GM12878 (cell line): ENCODE measurements around the gene SLAMF1. TPM values are rescaled to one million over a fixed set of nuclear protein-coding genes. Genes with fewer than 3 reads are reported as not detected.

Experiments used
- ATAC-seq: fragments of 200-7000 bp; cut with Tn5 transposase; 3 replicates; pipeline ENCODE4 v1.9.1; 2020; ENCODE audit warnings: mild to moderate bottlenecking, moderate library complexity
- BruUV-seq: library from RNA; stranded (reverse); fragments of 400-500 nt; replicated peaks from 2 replicates; lab custom pipeline; 2021; lab: Mats Ljungman, UMichigan
- CTCF ChIA-PET: fragments of 300-600 bp; sonication (Branson Sonifier 250); formaldehyde crosslinking; extraction: SDS; loops from one replicate; lab custom pipeline; 2021; ENCODE audit warnings: inconsistent platforms; lab: Yijun Ruan, JAX
- POLR2A ChIA-PET: fragments of 350-600 bp; formaldehyde crosslinking; extraction: SDS; loops from one replicate; lab custom pipeline; 2021; ENCODE audit warnings: inconsistent platforms; lab: Charles Lee
- RAD21 ChIA-PET: fragments of 300-600 bp; sonication (Branson Sonifier 250); formaldehyde crosslinking; loops from one replicate; lab custom pipeline; 2023; ENCODE audit warnings: antibody characterized with exemption; ENCODE audit not compliant: unreplicated experiment; lab: Charles Lee
- SMC1A ChIA-PET: fragments of 300-600 bp; sonication (Branson Sonifier 250); formaldehyde crosslinking; loops from one replicate; lab custom pipeline; 2023; ENCODE audit not compliant: unreplicated experiment, uncharacterized antibody; lab: Charles Lee
- DNase-seq: peaks from one replicate; pipeline ENCODE4 v3.0.0-alpha.2; 2011; ENCODE audit warnings: low read depth, low spot score
- FAIRE-seq: peaks from 3 replicates; lab custom pipeline; 2011; peaks lifted over from hg19 to GRCh38; lab: Jason Lieb, UNC
- H2AFZ ChIP-seq: 2 replicates; pipeline ENCODE4 v1.6.0; 2011; ENCODE audit warnings: low read depth, low read length, control low read depth; ENCODE audit not compliant: control insufficient read depth
- H3K27ac ChIP-seq: 2 replicates; pipeline ENCODE4 v1.5.1; 2011; ENCODE audit warnings: control low read depth; ENCODE audit not compliant: control insufficient read depth, insufficient read depth
- H3K27me3 ChIP-seq, 2 experiments: replicated peaks in 1 of 2; 2 replicates each; pipeline versions ENCODE4 v1.6.0 to v1.6.1; 2011; ENCODE audit warnings: low read length in 1 of 2; ENCODE audit not compliant: control insufficient read depth in 2 of 2, insufficient read depth in 2 of 2
- H3K36me3 ChIP-seq, 2 experiments: 2 replicates each; pipeline ENCODE4 v1.5.1; 2011; ENCODE audit warnings: low read length in 1 of 2; ENCODE audit not compliant: control insufficient read depth in 2 of 2, insufficient read depth in 2 of 2
- H3K4me1 ChIP-seq: 2 replicates; pipeline ENCODE4 v1.6.1; 2011; ENCODE audit warnings: mild to moderate bottlenecking, low read length, moderate library complexity, mixed read lengths; ENCODE audit not compliant: control insufficient read depth, insufficient read depth
- H3K4me2 ChIP-seq: 2 replicates; pipeline ENCODE4 v1.6.0; 2011; ENCODE audit warnings: control low read depth; ENCODE audit not compliant: control insufficient read depth, insufficient read depth
- H3K4me3 ChIP-seq: fragments of 200-600 bp; sonication (generic); 2 replicates; pipeline ENCODE4 v1.5.1; 2016
- H3K79me2 ChIP-seq: 2 replicates; pipeline ENCODE4 v1.6.0; 2011; ENCODE audit warnings: low read length; ENCODE audit not compliant: control insufficient read depth, insufficient read depth
- H3K9ac ChIP-seq: 2 replicates; pipeline ENCODE4 v1.8.0; 2011; ENCODE audit warnings: low read length, control low read depth, mixed read lengths; ENCODE audit not compliant: control insufficient read depth, insufficient read depth
- H3K9me3 ChIP-seq: replicated peaks from 3 replicates; pipeline ENCODE4 v1.5.1; 2011; ENCODE audit warnings: mild to moderate bottlenecking, low read length; ENCODE audit not compliant: control insufficient read depth, insufficient read depth
- H4K20me1 ChIP-seq: 2 replicates; pipeline ENCODE4 v1.6.0; 2011; ENCODE audit not compliant: control insufficient read depth, insufficient read depth
- BHLHE40 ChIP-seq, 2 experiments: fragments of 450-650 bp in 1 of 2; IDR thresholded peaks; 2 replicates each; pipeline ENCODE4 v1.6.1; 2011 to 2017; ENCODE audit warnings: low read depth in 2 of 2, borderline replicate concordance in 1 of 2, improper control_type of control experiment in 1 of 2, low read length in 1 of 2, mild to moderate bottlenecking in 1 of 2
- CHD4 ChIP-seq: fragments of 200-600 bp; sonication (generic); IDR thresholded peaks from 2 replicates; pipeline ENCODE4 v1.6.1; 2016; ENCODE audit warnings: mild to moderate bottlenecking
- CREB1 ChIP-seq: IDR thresholded peaks from 2 replicates; pipeline ENCODE4 v1.6.1; 2012; ENCODE audit warnings: low read depth, mild to moderate bottlenecking, inconsistent platforms
- CTCF ChIP-seq, 3 experiments: IDR thresholded peaks in 2 of 3; conservative IDR thresholded peaks in 1 of 3; 2 replicates each; pipeline ENCODE4 v1.5.1; 2011; ENCODE audit warnings: low read depth in 3 of 3, low read length in 3 of 3, mild to moderate bottlenecking in 3 of 3, control low read depth in 2 of 3, moderate library complexity in 2 of 3, inconsistent platforms in 1 of 3, mixed read lengths in 1 of 3; ENCODE audit not compliant: control insufficient read depth in 2 of 3, insufficient read depth in 1 of 3; ENCODE audit errors: extremely low read depth in 1 of 3
- DPF2 ChIP-seq: fragments of 450-650 bp; IDR thresholded peaks from 2 replicates; pipeline ENCODE4 v1.6.1; 2017; ENCODE audit warnings: mild to moderate bottlenecking
- ELK1 ChIP-seq: IDR thresholded peaks from 2 replicates; pipeline ENCODE4 v1.6.1; 2012; ENCODE audit warnings: low read depth, low read length, improper control_type of control experiment
- EZH2 ChIP-seq: IDR thresholded peaks from 2 replicates; pipeline ENCODE4 v1.6.1; 2012; ENCODE audit warnings: low read depth, mild to moderate bottlenecking, control low read depth, inconsistent platforms, low read length, borderline replicate concordance; ENCODE audit not compliant: control insufficient read depth
- JUNB ChIP-seq: IDR thresholded peaks from 2 replicates; pipeline ENCODE4 v1.6.1; 2016; ENCODE audit warnings: antibody characterized with exemption, mild to moderate bottlenecking
- MTA3 ChIP-seq: IDR thresholded peaks from 2 replicates; pipeline ENCODE4 v1.6.1; 2012; ENCODE audit warnings: low read length, inconsistent platforms, borderline replicate concordance
- NFIC ChIP-seq: IDR thresholded peaks from 2 replicates; pipeline ENCODE4 v1.6.1; 2012; ENCODE audit warnings: low read depth, mild to moderate bottlenecking, inconsistent platforms, low read length, moderate library complexity
- POLR2AphosphoS5 ChIP-seq: IDR thresholded peaks from 2 replicates; pipeline ENCODE4 v1.6.1; 2011; ENCODE audit warnings: mild to moderate bottlenecking, low read length, inconsistent platforms
- REST ChIP-seq: IDR thresholded peaks from 2 replicates; pipeline ENCODE4 v1.6.1; 2012; ENCODE audit warnings: mild to moderate bottlenecking, low read depth, low read length
- SPI1 ChIP-seq: IDR thresholded peaks from 2 replicates; pipeline ENCODE4 v1.6.1; 2011; ENCODE audit warnings: low read depth, mild to moderate bottlenecking, low read length, moderate library complexity, borderline replicate concordance; ENCODE audit not compliant: insufficient read depth
- SREBF2 ChIP-seq: IDR thresholded peaks from 2 replicates; pipeline ENCODE4 v1.6.1; 2012; ENCODE audit warnings: mild to moderate bottlenecking, low read length
- USF2 ChIP-seq: IDR thresholded peaks from 2 replicates; pipeline ENCODE4 v1.6.1; 2011; ENCODE audit warnings: low read depth, low read length, improper control_type of control experiment, borderline replicate concordance
- ZNF384 ChIP-seq: IDR thresholded peaks from 2 replicates; pipeline ENCODE4 v1.6.1; 2012; ENCODE audit warnings: low read depth, mild to moderate bottlenecking, low read length, improper control_type of control experiment, borderline replicate concordance
- WGBS: methylation state at CpG from one replicate; pipeline ENCODE4 v1.1.6; 2016; ENCODE audit warnings: low lambda C conversion rate; ENCODE audit not compliant: insufficient replicate concordance, insufficient coverage; ENCODE audit errors: missing lambda C conversion rate; 5-methylcytosine and 5-hydroxymethylcytosine counted together
- in situ Hi-C: fragments of 300-500 bp; cut with MboI; formaldehyde crosslinking; loops from 9 replicates; pipeline ENCODE4 v1.14.3; 2018; ENCODE audit warnings: mixed read lengths
- intact Hi-C: fragments of 100-400 bp; cut with micrococcal nuclease; formaldehyde crosslinking; loops from one replicate; pipeline ENCODE4 v1.14.2; 2022; ENCODE audit not compliant: unreplicated experiment
- polyA plus RNA-seq, 11 experiments: library from polyadenylated mRNA; depleted of rRNA in 4 of 11; unstranded in 6 of 11; stranded (reverse) in 5 of 11; fragments of >200 nt; fragmentation: Nextera tagmentation in 4 of 11; fragmentation: Illumina TruSeq in 1 of 11; extraction: Ambion mirVana in 4 of 11; extraction: Trizol in 1 of 11; gene quantifications; 1 replicate in 1 of 11; 2 replicates in 10 of 11; pipeline versions ENCODE4 v1.2.1 to v1.2.3, GENCODE V29; 2011 to 2016; ENCODE audit warnings: inconsistent platforms in 2 of 11, missing spikeins in 2 of 11, low read depth in 1 of 11
- total RNA-seq, 4 experiments: library from RNA; depleted of rRNA in 3 of 4; stranded (reverse); fragments of >200 nt in 3 of 4; fragmentation: Illumina TruSeq in 1 of 4; extraction: Trizol in 1 of 4; gene quantifications; 2 replicates each; pipeline versions ENCODE4 v1.2.1 to v1.2.3, GENCODE V29; 2013 to 2021

The SLAMF1 gene
- total and polyA plus RNA-seq, 10 of the 15 experiments (the other 5 are each of a cell fraction or from before 2014, with no cell fraction given): 87.3 to 260 (median 131) TPM

- Histone ChIP-seq H3K9ac (no peak overlapping the region), H3K4me3 (no peak overlapping the region), H3K36me3 (peaks cover 27 to 45% of the 10 kb centered on the region in 2 experiments), H3K4me1 (peaks cover 54% of the 10 kb centered on the region), H3K79me2 (peaks cover 59% of the 10 kb centered on the region), H3K9me3 (no peaks in the 10 kb centered on the region), H3K27me3 (no peaks in the 10 kb centered on the region), H3K4me2 (no peak overlapping the region), H3K27ac (no peak overlapping the region), H4K20me1 (no peaks in the 10 kb centered on the region), H2AFZ (no peak overlapping the region)
- BruUV-seq: no TSS peak
- ChIA-PET CTCF (interaction anchor here (0.7 to 1.4 kb wide), 5 partner anchors 8 to 43 kb away, joined by 3 to 9 read pairs (median 6); no protein-coding TSS in a partner anchor), POLR2A (interaction anchor here (0.8 to 5.9 kb wide), 5 partner anchors 11 to 40 kb away, joined by 3 to 42 read pairs (median 3); partner anchors contain the start of gene SLAMF1), SMC1A (interaction anchor here (0.7 to 17.6 kb wide), 10 partner anchors 8 to 42 kb away, joined by 3 to 259 read pairs (median 4); partner anchors contain the start of gene SLAMF1), RAD21 (interaction anchor here (0.7 to 15.7 kb wide), 6 partner anchors 8 to 43 kb away, joined by 3 to 194 read pairs (median 4); partner anchors contain the start of gene SLAMF1)
- ATAC-seq (no peak), DNase-seq (no peak), FAIRE-seq (no peak)
- in situ Hi-C loops: no loop called here
- 89% methylated on average over 6 of the region's 6 CpGs for WGBS
- intact Hi-C loops: no loop called here
- TF ChIP-seq POLR2AphosphoS5 (peak; percentile 88), DPF2 (no peak), ELK1 (no peak), BHLHE40 (IDR thresholded peaks at IDR 0.05; ENCODE audit: borderline replicate concordance in 1 of 2, low read depth in 2 of 2, low read length in 1 of 2) (no peak), SREBF2 (no peak), CHD4 (no peak), SPI1 (no peak), CTCF (IDR thresholded peaks at IDR 0.05 in 2 of 3, conservative IDR thresholded peaks at IDR 0.05 in 1 of 3; ENCODE audit: control insufficient read depth in 2 of 3, extremely low read depth in 1 of 3, insufficient read depth in 1 of 3, low read depth in 3 of 3, low read length in 3 of 3) (no peak), USF2 (no peak), ZNF384 (no peak), JUNB (no peak), REST (no peak), CREB1 (no peak), NFIC (no peak), EZH2 (no peak), MTA3 (peak; percentile 62; the same call in 1 of the 2 replicates)
Observed at GRCh38 chr1:160631983-160632625, 14.7 kb downstream of the SLAMF1 start.
